HEK293 (cell line): ENCODE measurements around the gene GPR137C.
A peak's percentile ranks its signal among the peaks of the same experiment; 100 is the strongest.

Source experiments
- EGR2 ChIP-seq: fragments of 450-650 bp; formaldehyde crosslinking; IDR thresholded peaks from 2 replicates; pipeline ENCODE4 v1.5.1; 2016; ENCODE audit warnings: low read depth, missing biosample characterization, missing genetic modification characterization
- GLIS1 ChIP-seq: fragments of 450-650 bp; formaldehyde crosslinking; IDR thresholded peaks from 2 replicates; pipeline ENCODE4 v1.5.1; 2016; ENCODE audit warnings: missing biosample characterization, missing genetic modification characterization
- HOXD13 ChIP-seq: sonication (generic); formaldehyde crosslinking; IDR thresholded peaks from 2 replicates; pipeline ENCODE4 v1.8.0; 2022; ENCODE audit warnings: missing genetic modification reagents, borderline replicate concordance
- PRDM1 ChIP-seq: fragments of 450-650 bp; formaldehyde crosslinking; IDR thresholded peaks from 2 replicates; pipeline ENCODE4; 2016; ENCODE audit warnings: missing biosample characterization, missing genetic modification characterization
- PRDM10 ChIP-seq: fragments of 450-650 bp; formaldehyde crosslinking; IDR thresholded peaks from 2 replicates; pipeline ENCODE4 v1.5.1; 2016; ENCODE audit warnings: missing biosample characterization, missing genetic modification characterization
- REPIN1 ChIP-seq: fragments of 450-650 bp; formaldehyde crosslinking; IDR thresholded peaks from 2 replicates; pipeline ENCODE4 v1.5.1; 2017; ENCODE audit warnings: missing biosample characterization, missing genetic modification characterization, low read depth
- TCF7L2 ChIP-seq: IDR thresholded peaks from 2 replicates; pipeline ENCODE4 v1.6.1; 2011; ENCODE audit warnings: low read depth, mild to moderate bottlenecking, inconsistent platforms, low read length, moderate library complexity, borderline replicate concordance
- YY2 ChIP-seq: fragments of 450-650 bp; formaldehyde crosslinking; IDR thresholded peaks from 2 replicates; pipeline ENCODE4 v1.5.1; 2016; ENCODE audit warnings: missing biosample characterization, missing genetic modification characterization
- ZBTB10 ChIP-seq: fragments of 450-650 bp; formaldehyde crosslinking; IDR thresholded peaks from 2 replicates; pipeline ENCODE4 v1.5.1; 2016; ENCODE audit warnings: missing biosample characterization, missing genetic modification characterization
- ZBTB11 ChIP-seq: fragments of 450-650 bp; formaldehyde crosslinking; conservative IDR thresholded peaks from 2 replicates; pipeline ENCODE4 v1.5.1; 2016; ENCODE audit warnings: low read depth, missing biosample characterization, missing genetic modification characterization
- ZBTB17 ChIP-seq: fragments of 450-650 bp; formaldehyde crosslinking; IDR thresholded peaks from 2 replicates; pipeline ENCODE4 v1.5.1; 2016; ENCODE audit warnings: missing biosample characterization, missing genetic modification characterization
- ZFHX2 ChIP-seq: fragments of 450-650 bp; formaldehyde crosslinking; conservative IDR thresholded peaks from 2 replicates; pipeline ENCODE4 v1.5.1; 2016; ENCODE audit warnings: missing biosample characterization, missing genetic modification characterization
- ZNF175 ChIP-seq: fragments of 450-650 bp; formaldehyde crosslinking; IDR thresholded peaks from 2 replicates; pipeline ENCODE4 v1.5.1; 2016; ENCODE audit warnings: missing biosample characterization, missing genetic modification characterization
- ZNF202 ChIP-seq: fragments of 450-650 bp; formaldehyde crosslinking; IDR thresholded peaks from 2 replicates; pipeline ENCODE4 v1.5.1; 2016; ENCODE audit warnings: missing biosample characterization, missing genetic modification characterization, borderline replicate concordance
- ZNF23 ChIP-seq: fragments of 450-650 bp; formaldehyde crosslinking; IDR thresholded peaks from 2 replicates; pipeline ENCODE4 v1.5.1; 2016; ENCODE audit warnings: missing biosample characterization, missing genetic modification characterization, borderline replicate concordance
- ZNF274 ChIP-seq, 2 experiments: fragments of 200-500 bp in 1 of 2; fragments of 450-650 bp in 1 of 2; sonication (Bioruptor generic) in 1 of 2; formaldehyde crosslinking in 1 of 2; IDR thresholded peaks; 2 replicates each; pipeline versions ENCODE4 v1.5.1 to v1.6.1; 2014 to 2016; ENCODE audit warnings: borderline replicate concordance in 1 of 2, inconsistent platforms in 1 of 2, low read length in 1 of 2, missing biosample characterization in 1 of 2, missing genetic modification characterization in 1 of 2
- ZNF341 ChIP-seq: fragments of 450-650 bp; formaldehyde crosslinking; IDR thresholded peaks from 2 replicates; pipeline ENCODE4; 2016; ENCODE audit warnings: low read depth, missing biosample characterization, missing genetic modification characterization
- ZNF510 ChIP-seq: fragments of 450-650 bp; formaldehyde crosslinking; IDR thresholded peaks from 2 replicates; pipeline ENCODE4 v1.5.1; 2018; ENCODE audit warnings: mild to moderate bottlenecking, missing genetic modification characterization, missing biosample characterization; ENCODE audit not compliant: insufficient replicate concordance
- ZNF513 ChIP-seq: fragments of 450-650 bp; IDR thresholded peaks from 2 replicates; pipeline ENCODE4 v1.5.1; 2018; ENCODE audit warnings: missing biosample characterization, missing genetic modification characterization
- ZNF521 ChIP-seq: fragments of 450-650 bp; formaldehyde crosslinking; IDR thresholded peaks from 2 replicates; pipeline ENCODE4 v1.5.1; 2017; ENCODE audit warnings: missing biosample characterization, mild to moderate bottlenecking, missing genetic modification characterization
- ZNF548 ChIP-seq: fragments of 450-650 bp; formaldehyde crosslinking; IDR thresholded peaks from 2 replicates; pipeline ENCODE4 v1.5.1; 2016; ENCODE audit warnings: missing biosample characterization, missing genetic modification characterization
- ZNF600 ChIP-seq: fragments of 450-650 bp; formaldehyde crosslinking; IDR thresholded peaks from 2 replicates; pipeline ENCODE4 v1.5.1; 2016; ENCODE audit warnings: missing biosample characterization, missing genetic modification characterization
- ZNF664 ChIP-seq: fragments of 450-650 bp; formaldehyde crosslinking; IDR thresholded peaks from 2 replicates; pipeline ENCODE4 v1.5.1; 2016; ENCODE audit warnings: missing biosample characterization, missing genetic modification characterization
- ZNF692 ChIP-seq: fragments of 450-650 bp; formaldehyde crosslinking; IDR thresholded peaks from 2 replicates; pipeline ENCODE4 v1.5.1; 2016; ENCODE audit warnings: missing biosample characterization, missing genetic modification characterization
- ZNF830 ChIP-seq: fragments of 450-650 bp; IDR thresholded peaks from 2 replicates; pipeline ENCODE4 v1.5.0; 2018; ENCODE audit warnings: missing biosample characterization, missing genetic modification characterization, low read depth, mild to moderate bottlenecking, moderate library complexity

Gene GPR137C

GRCh38 chr14:52553671-52554575, 1.3 kb downstream of the GPR137C start (continued):
- peak; percentile 95 for TF ChIP-seq ZNF600 (tag by site-specific recombination)
- TF ChIP-seq TCF7L2, result no peak
- TF ChIP-seq GLIS1 (tag by site-specific recombination), result peak; percentile 21; the same call in 1 of the 2 replicates
- no peak; the same call in 1 of the 2 replicates for TF ChIP-seq ZFHX2
- no peak for TF ChIP-seq ZNF692 (tag by site-specific recombination)
- TF ChIP-seq ZNF274 (IDR thresholded peaks at IDR 0.05; ENCODE audit: low read length), result no peak
- no peak for TF ChIP-seq ZNF274 (tag by site-specific recombination; IDR thresholded peaks at IDR 0.05; ENCODE audit: borderline replicate concordance)
- no peak for TF ChIP-seq EGR2 (tag by site-specific recombination)
- TF ChIP-seq ZBTB10 (tag by site-specific recombination), result no peak
- no peak for TF ChIP-seq ZNF830 (tag by site-specific recombination)
- TF ChIP-seq PRDM1, result no peak
- no peak for TF ChIP-seq ZNF23
- no peak for TF ChIP-seq YY2
- no peak for TF ChIP-seq HOXD13 (CRISPR knock-in tag)
- no peak for TF ChIP-seq ZNF521 (tag by site-specific recombination)
- no peak for TF ChIP-seq ZNF175
- TF ChIP-seq REPIN1 (tag by site-specific recombination), result no peak
- TF ChIP-seq ZNF664 (tag by site-specific recombination), result no peak
- TF ChIP-seq PRDM10 (tag by site-specific recombination), result peak; percentile 34; the same call in 1 of the 2 replicates
- TF ChIP-seq ZNF341 (tag by site-specific recombination), result peak; percentile 97
- TF ChIP-seq ZNF548 (tag by site-specific recombination), result no peak
- no peak for TF ChIP-seq ZNF202 (tag by site-specific recombination)
- no peak for TF ChIP-seq ZNF513 (tag by site-specific recombination)
- TF ChIP-seq ZNF510 (tag by site-specific recombination), result no peak
- TF ChIP-seq ZBTB11, result 0 out of 2 replicates have a peak, but pooled peaks have one; percentile 17
- peak; percentile 80 for TF ChIP-seq ZBTB17 (tag by site-specific recombination)
